Forelimb muscle (tissue), 1 donor: ENCODE measurements around the gene OCA2. TPM values are rescaled to one million over a fixed set of nuclear protein-coding genes. Genes with fewer than 3 reads are reported as not detected.
A peak's percentile ranks its signal among the peaks of the same experiment; 100 is the strongest.
"Not testable (repeated sequence)": the region's sequence is repeated elsewhere in the genome, so short reads cannot be mapped to it uniquely, and the experiment has no call there.

Experiments used
- DNase-seq: peaks from one replicate; pipeline ENCODE4 v3.0.0-alpha.2; 2013; ENCODE audit warnings: low read depth
- polyA plus RNA-seq: library from polyadenylated mRNA; unstranded; fragments of 120-200 nt; gene quantifications from one replicate; pipeline ENCODE4 v1.2.1, GENCODE V29; 2013; ENCODE audit not compliant: insufficient read length

Gene OCA2
- polyA plus RNA-seq, 1 donor: 2.8 TPM

DNA sequence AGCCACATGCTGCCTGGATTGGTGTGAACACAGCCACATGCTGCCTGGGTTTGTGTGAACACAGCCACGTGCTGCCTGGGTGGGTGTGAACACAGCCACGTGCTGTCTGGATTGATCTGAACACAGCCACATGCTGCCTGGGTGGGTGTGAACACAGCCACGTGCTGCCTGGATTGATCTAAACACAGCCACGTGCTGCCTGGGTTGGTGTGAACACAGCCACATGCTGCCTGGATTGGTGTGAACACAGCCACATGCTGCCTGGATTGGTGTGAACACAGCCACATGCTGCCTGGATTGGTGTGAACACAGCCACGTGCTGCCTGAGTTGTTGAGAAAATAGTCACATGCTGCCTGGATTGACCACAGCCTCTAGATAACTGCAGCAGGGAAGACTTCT lies 250.2 kb downstream of the OCA2 start:
- DNase-seq: not testable (repeated sequence)

DNA sequence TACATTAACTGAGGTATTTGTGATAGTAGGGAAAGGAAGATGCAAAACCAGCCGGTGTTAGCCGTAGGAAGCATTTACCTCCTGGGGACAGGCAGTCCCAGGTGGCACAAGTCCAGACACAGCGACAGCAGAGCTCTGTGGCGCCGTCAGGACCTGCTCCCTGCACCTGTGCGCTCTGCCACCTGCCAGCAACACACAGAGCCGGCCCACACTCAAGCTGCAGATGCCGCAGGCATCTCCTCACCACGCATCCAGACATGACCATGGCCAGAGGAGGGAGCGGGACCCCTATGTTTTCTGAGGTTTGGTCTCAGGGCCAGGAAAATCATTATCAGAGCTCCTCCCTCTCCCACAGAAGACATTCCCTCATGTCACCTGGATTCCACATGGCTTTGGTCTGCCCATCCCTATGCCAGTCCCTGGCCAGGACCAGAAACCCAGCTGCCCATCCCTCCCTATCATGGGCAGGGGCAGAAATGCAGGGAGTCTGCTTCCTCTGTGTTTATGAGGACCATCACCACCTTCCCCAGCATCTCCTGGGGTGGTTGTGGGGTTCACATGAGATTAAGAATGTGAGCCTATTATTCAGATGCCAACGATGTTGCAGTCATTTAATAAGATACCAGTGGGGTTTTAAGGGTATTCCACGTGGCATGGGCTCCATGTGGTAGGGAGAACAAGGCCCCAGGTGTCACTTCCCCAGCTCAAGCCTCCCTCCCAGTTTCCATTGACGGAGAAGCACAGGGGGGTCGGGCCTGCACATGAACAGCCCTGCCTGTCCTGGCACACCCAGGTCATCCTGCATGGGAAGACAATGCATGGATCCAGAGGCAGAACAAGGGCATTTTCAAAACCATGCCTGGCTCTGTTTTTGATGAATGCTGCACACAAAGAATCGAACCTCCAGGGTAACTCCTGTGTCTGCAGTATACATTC lies 251.1 kb downstream of the OCA2 start:
- DNase-seq: no peak

DNA sequence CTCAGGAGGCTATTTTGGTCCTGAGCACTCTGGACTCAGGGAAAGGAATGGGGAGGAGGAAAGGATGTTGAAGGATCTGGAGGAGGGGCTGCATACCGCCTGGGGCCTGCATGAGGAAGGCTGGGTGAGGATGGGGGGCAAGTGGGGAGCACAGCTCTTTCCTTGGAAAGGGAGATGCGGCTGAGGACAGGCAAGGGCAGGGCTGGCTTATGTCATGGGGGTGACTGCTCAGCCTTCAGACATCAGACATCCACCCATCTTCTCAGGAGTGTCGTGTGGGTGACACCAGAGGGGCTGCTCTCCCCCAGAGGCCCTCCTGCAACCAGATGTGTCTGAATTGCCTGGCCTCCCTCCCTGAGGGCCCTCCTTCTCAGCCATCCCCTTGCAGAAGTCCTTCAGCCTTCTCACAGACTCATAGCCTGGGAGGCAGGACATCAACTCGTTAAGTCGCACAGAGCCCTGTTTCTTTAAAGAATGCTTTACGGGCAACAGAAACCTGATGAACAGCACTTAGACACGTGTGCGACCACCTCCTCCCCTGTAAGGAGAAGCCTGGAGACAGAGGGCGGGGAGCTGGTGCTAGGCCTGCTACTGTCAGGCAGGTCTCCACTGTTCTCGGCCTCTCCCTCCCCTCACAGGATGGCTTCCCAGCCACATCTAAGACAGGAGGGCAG lies 252.3 kb downstream of the OCA2 start:
- no peak for DNase-seq

DNA sequence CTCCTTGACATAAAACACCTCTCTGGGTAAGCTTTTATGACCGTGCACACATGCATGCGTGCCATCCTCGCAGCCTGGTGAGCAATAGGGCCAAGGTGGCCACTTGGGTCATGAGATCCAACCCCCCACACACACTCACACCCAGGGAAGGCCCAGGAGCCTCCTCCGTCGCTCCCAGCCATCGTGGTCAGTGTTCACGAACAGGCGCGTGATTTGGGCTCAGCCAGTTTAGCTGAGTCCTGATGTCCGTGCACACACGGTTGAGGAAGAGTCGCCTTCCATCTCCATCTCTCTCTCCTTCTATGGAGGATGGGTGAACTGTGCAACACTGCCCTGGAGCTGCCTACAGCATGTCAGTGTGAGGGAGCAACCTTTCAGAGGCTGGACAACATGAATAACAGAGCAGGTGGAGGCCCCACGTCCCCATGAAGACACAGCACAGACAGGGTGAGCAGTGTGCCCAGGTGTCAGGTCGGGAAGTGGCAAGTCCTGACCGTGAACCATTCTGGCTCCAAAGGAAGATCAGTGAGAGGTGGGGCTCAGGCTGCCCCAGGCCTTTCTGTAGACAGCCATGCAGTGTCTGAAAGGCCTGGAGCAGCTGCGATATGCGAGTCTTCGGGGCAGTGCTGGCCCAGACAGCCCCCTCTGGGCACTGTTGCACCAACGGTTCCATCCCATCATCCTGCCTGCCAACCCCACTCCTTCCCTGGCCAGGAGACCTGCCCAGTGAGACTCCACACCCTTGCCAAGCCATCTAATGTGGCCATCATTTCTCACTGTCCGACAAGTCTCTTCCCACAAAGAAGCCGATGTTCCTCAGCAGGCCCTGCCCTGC lies 253.4 kb downstream of the OCA2 start:
- DNase-seq: no peak

DNA sequence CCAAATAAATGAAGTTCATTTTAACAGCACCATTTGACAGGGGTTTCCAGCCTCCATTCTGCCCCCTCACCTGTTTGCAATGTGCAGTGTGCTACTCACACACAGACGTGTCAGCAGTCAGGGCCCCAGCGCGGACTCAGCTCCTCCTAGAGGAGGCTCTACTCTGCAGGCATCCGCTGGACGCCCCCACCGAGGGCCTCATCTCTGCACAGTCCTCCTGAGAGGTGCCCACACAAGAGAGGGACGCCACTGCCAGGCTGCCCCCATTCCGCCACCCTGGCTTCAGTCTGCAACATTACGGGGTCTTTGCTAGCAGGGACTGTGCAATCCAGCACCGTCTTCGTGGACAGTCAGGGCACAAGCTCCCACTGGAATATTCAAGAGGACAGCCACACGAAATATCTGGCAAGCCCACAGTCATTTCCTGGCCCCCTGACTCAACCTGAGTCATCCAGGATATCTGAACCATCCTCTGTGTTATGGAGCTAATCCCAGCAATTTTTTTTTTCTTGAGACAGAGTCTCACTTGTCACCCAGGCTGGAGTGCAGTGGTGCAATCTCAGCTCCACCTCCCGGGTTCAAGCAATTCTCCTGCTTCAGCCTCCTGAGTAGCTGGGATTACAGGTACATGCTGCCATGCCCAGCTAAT lies 255.0 kb downstream of the OCA2 start:
- DNase-seq: no peak

DNA sequence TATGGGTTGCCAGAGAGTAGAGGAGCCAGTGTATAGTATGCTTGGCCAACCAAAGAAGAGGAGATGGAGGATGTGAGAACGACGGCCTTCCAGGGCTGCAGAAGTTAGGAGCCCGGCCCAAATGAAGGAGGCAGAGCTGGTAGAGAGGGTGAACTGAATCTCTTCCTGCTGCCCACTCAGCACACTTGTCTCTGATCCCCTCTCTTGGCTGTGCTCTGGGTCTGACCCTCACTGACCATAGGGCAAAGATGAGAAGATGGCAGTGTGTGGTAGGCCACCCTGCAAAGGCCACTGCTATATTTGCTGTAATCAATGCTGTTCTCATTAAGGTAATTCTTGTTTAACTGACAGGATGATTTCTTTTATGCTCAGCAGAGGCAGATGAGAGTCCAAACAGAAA lies 256.0 kb downstream of the OCA2 start:
- no peak for DNase-seq

DNA sequence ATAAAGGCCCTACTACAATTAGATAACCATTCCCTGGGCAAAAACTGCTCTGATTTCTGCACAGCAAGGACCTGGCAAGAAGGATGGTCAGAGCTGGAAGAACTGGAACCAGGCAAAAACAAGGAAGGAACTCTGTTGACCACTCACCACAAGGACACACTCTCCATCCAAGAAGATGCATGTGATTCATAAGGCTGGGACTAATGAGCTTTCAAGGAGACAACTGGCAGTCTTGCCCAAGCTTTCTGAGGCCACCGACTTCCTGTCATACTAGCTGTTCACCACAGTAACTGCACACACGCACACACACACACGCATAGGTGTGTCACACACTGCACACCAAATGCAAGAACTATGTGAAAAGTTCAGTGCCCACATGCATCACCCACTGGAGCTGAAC lies 256.6 kb downstream of the OCA2 start:
- no peak for DNase-seq

DNA sequence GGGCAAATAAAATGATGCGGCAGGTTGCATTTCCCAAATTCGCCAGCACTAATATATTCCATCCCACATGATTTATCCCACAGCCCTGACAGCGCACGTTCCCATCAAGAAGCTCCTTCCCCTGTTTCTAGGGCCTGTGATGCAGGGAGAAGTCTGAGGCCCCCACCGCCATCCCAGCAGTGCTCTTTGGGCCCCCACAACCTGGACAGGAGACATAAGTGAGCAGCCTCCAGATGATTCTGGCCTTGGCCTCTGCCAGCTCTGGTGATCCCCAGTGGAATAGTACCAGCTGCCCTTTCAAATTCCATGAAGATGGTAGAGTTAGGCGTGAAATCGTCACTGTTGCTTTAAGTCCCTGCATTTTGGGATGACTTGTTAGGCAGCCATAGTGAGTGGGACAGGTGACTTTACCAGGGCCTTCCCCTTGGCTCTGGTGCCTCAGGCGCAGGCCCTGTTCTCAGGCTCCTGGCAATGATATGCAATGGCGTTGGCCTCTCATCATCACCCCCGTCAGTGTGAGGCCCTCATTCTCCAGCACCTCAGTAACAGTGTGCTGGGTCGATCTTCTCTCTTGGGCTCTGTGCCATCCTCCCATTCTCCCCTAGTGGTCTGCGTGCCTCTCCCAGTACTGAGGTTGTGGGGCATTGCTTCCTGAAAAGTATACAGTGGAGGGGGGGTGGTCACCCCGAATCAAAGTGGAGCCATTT lies 263.7 kb downstream of the OCA2 start:
- no peak for DNase-seq

DNA sequence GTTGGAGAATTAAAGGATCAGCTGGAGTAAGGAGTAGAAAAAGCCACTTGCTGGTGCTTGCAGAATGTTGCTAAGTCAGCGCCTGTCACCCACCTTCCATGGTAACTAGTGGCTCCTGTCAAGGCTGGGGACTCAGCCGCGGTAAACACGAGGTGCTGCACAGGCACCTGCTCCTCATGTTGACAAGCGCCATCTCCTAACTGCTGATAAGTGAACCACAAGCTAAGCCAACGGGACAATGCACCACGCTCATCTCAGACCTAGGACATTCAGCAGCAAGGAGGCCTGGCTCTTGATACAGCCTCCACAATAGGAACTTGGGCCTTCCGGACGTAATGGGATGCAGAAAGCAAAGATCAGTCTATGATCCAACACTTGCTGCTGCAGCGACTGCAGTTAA lies 264.4 kb downstream of the OCA2 start:
- DNase-seq: no peak

DNA sequence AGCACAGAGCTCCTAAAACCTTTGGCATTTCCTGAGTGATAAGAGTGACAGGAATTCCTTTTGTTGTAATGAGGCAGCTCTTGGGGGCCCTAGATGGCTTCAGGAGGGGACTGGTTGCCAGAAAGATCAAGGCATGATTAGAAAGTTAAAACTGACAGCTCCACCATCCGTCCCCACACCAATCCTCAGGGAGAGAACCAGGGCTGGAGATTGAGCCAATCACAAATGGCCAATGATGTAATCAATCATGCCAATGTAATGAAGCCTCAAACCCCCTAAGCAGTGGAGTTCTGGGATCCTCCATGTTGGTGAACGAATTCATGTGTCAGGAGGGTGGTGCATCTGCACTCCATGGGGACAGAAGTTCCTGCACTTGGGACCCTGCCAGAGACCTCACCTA lies 265.1 kb downstream of the OCA2 start:
- DNase-seq: no peak

DNA sequence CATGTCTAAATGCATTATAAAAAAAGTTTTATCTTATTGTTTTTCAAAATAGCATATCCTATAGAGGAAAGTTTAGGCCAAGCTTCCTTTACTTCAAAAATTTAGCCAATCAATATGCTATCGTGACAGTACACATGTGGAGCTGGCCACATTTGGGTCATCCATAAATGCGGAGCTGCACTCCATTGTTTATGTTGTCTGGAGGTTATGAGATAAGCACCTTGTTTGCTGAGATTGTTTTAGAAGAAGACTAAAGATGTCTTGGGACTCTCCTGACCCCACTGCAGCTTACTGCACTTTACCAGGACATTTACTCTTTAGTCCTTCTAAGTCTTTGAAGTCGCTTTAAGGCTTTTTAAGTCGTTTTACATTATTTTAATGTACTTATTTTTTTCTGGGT lies 265.9 kb downstream of the OCA2 start:
- no peak for DNase-seq

DNA sequence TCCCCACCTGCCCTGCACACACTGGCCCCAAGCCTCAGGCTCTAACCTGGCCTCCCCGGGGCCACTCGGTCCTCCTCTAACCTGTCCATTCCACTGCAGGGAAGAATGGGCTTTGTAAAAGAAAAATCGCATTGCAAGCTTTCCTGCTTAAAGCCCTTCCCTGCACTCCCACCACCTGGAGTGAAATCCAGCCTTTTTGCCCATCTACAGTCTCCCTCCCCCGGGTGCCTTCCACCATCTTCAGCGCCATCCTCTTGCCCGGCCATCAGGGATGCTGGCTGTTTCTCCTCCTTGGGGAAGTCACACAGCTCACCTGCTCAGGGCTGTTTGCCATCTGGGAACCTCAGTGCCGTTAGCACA lies 266.9 kb downstream of the OCA2 start:
- no peak for DNase-seq

DNA sequence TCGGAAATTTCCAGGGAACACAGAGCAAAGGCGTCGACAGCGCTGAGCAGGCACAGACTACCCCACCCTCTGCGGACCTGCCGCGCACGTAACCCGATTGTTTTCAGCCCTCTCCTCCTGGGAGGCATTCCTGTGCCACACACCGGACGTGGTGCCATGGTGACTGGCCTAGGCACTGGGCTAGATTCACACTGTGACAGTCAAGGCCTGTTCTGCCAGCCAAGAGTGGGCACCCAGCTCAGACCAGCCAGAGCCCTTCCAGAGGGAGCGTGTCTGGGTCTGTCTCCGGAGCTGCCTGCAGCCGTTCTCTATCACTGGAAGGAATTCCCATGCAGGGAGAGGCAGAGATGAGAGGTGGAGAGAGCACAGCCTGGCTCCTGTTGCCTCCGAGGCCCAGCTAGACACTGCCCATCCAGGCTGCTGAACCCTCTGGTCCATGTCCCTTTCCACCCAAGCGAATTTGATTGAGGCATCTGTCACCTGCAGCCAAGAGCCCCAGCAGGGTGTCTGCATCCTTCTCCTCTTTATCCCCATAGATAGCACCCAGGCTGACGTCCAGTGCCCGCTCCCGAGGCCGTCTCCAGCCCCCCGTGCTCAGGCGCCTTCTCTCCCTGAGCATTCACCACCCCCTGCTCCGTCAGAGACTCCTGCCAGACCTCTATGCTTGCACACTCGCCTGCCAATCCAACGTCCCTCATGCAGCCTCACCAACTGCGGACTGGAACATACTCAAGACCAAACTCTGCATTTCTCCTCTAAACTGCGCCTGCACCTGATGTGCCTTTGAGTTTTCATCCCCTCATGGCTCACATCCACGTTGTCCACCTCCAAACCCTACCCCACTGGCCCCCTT lies 267.5 kb downstream of the OCA2 start:
- DNase-seq: no peak

DNA sequence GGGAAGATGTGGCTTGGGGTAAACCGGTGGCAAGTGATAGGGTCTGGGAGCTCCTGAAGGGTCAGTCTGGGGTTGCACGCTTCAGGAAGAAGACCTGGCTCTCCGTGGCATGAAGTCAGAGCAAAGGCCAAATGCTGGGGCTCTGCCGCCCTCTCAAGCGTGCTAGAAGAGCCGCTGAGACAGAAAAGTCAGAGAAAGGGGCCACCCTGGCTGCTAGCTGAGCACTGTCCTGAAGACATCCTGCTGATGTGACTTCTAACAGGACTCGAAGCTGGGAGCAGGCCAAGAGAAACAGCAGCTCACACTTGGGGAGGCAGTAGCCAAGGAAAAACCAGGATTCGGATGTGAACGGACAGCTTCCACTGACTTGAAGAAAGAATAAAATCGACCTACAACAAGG lies 270.4 kb downstream of the OCA2 start:
- DNase-seq: no peak

DNA sequence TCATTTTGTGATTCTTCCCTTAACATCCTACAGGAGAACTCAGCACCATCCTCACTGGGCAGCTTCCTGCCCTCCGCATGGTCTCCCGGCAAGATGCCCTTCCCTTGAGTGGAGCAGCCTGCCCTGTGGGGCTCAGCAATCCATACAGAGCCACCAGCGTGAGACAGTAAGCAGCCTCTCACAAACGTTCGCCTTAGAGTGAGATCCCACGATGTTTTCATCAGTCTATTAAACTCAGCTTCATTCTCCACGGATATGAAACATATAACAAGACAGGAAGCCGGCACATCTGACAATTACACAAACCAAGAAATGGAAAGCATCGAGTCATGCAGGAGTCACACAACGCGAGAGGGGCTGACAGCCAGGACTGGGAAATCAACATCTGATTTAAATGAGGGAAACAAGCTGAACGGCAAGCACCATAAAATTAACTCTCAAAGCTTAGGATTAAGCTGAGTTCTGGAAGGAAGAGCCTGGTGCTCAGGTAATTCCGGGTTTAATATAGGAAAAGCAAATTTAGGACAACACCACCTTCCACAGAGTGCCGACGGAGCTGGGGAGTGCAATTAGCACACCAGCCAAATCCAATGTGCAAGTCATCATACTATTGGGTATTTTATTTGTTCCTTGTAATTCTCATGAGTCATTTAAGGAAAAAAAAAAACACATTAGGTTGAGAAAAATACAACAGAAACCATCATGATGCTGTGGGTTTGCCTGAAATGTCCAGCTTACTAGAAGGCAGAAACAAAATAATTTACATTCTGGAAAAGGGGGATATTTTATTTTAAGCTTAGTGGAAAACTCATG lies 272.0 kb downstream of the OCA2 start:
- DNase-seq: peak; percentile 24

DNA sequence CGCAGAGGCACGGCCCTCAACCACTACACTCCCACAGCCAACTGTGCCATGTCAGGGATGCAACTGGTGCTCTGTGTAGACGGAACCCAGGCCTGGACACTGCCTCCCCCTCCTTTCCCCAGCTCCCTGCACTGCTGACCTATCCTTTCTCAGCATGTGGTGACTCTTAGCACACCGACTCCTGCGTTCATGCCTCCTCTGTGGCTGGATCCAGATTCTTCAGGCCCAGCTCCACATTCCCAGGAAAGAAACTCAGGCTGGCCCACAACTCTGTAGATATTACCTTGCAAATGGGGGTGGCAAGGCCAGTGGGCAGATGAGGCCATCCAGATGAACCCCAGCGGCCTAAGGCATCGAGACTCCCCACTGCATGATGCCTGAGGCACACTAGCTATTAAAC lies 272.7 kb downstream of the OCA2 start:
- no peak for DNase-seq

DNA sequence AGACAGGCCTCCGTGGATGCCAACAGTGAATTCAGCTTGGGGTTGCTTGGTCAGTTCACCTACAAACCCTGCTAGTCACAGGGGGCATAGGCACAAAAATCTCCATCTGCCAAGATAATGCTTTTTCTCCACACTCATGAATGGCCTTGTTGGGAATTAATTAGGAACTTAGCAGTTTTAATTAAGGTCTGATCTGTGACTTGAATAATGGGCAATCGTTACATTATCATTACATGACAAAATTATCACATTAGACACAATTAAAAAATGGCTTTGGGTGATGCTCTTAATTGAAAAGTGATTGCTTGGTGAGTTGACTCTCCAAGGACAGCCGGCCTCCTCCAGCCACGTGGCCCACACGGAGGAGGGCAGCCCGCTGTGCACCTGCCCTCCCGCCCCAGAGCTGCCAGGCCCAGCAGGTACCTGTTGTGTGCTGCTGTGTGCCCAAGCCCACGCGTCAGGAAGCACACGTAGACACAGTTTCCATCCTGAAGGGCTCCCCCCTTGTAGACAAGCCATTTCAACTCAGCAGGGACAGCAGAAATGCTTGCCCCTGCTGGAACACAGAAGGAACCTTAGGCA lies 274.2 kb downstream of the OCA2 start:
- DNase-seq: no peak

DNA sequence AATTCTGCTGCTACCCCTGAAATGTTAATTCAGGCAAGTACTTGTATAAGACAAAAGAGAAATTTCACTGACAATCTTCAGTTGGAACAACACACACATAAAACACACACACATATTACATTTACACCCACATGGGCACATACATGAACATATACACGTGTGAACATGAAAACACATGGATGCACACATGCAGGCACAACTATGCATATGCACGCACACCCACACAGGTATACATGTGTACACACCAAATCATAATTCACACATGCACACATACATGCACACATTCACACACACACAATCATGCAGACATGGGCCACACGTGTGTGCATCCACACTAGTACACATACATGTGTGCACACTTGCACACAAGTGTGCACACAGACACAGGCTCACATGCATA lies 277.8 kb downstream of the OCA2 start:
- DNase-seq: no peak

DNA sequence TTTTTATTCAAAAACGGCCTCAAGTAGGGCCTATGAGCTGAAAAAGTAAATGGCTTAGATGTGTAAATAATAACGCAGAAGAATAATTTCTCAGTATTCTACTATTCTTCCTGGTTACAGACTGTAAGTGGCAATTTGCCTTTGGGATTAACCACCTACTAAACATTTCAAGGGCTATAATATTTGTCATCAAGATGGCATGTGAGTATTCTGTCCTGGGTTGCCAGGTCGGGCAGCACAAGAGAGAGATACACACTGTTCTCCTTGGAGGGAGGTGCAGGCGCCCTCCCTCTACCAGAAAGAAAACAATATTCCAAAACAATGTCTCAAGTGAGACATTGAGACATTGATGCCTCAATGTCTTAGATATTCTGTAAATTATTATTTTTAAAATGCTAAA lies 278.4 kb downstream of the OCA2 start:
- no peak for DNase-seq
